ENCODE data around the gene KIF1B.
"Not testable (repeated sequence)": the region's sequence is repeated elsewhere in the genome, so short reads cannot be mapped to it uniquely, and the experiment has no call there.

KIF1B gene

DNA sequence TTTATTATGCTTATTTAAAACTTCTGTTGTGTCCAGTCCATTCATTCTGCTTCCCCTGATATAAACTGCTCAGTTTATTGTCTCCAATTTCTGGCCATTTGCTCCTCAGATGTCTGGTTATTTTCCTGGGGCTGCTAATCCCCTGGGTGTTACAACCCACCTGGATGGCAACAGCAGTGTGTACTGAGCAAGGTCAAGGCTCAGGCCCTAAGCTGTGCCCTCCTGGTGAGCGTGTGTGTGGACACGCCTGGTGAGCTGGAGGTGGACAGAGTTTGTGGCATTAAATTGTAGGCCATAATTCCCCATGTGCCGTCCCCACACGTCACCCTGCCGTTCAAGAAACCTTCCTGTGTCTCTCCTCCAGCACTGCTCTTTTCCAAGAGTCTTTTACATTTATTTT, 18.1 kb upstream of the KIF1B start:
- DNase-seq = no peak

DNA sequence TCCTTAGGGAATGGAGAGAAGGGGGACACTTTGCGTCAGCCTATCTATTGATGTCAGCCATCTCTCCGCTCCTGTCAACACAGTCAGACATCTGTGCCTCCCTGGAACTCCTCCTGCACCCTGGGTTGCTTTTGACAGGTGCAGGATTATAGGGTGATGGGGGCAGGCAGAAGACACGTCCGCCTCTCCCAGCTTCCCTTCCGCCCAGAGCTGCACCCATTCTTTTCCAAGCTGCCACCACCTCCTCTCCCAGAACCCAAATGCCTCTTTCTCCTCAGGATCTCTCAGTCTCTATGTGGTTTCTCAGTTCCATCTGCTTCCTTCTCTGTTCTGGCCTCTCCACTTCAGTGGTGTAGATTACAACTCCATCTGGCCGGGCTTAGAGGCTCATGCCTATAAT, 17.1 kb upstream of the KIF1B start:
- DNase-seq = no peak

DNA sequence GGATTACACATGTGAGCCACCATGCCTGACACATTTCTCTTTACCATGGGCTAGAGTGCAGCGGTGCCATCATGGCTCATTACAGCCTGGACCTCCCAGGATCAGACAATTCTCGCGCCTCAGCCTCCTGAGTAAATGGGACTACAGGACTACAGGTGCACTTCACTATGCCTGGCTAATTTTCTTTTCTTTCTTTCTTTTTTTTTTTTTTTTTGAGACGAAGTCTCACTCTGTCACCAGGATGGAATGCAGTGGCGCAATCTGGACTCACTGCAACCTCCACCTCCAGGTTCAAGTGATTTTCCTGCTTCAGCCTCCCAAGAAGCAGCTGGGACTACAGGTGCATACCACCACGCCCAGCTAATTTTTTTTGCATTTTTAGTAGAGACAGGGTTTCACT, 14.8 kb upstream of the KIF1B start:
- DNase-seq = no peak

DNA sequence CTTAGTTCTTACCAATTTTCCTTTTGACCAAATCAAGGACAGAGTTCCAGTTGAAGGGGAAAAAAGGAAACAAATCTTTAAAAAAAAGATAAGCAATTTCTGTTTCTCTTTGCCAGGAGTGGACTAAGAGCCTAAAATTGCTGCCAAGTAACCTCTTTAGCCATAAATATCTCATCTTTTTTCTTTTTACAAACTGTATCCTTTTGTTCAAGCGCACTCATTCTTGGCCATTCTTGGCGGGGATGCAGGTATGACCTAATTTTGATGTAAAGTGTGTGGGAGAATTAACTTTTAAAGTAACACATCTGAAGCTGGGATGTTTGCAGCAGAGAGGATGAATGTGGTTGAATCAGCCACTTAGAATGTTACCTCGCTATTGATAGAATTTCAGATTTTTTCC, 13.4 kb upstream of the KIF1B start:
- no peak for DNase-seq

DNA sequence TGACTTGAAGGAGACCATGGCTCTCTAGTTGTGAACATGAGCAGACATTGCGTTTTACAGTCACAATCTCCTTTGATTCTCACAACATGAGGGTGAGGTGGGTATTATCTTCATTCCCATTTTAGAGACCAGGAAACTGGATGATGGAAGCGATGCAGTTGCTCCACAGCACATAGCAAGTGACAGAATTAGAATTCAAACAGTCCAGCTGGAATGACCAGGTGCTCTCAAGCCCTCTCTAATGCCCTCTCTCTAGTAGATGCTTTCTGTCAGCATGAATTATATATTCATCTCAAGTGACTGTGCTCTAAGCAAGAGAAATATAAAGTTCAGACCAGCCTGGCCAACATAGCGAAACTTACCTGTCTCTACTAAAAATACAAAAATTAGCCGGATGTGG, 9.8 kb upstream of the KIF1B start:
- DNase-seq = no peak

DNA sequence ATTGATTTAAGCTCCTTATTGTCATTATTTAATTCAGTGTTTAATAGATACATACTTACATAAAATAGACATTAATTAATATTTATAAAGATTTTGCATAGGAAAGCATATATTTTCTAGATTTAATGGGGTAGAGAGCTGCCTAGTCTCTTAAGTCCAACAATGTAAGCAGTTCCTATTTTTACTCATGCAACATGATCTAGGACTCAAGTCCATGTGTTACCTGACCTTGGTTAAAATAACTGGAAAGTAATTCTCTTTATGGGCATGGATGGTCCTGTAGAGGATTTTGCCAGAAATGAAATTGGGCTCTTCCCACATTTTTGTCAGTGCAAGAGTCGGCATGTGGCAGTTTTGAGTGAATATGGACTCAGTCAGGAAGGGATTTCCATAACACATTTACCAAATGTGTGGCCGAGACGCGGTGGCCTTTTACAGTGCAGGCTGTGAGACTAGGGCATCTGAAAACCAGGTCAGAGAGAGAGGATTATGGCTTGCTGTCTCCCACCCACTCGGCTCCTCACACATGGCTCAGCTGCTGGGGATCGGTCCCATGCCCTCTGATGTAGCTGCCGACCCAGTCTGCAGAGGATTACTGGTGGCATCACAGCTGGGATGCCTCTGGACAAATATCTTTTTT, 6.2 kb upstream of the KIF1B start:
- DNase-seq = no peak

DNA sequence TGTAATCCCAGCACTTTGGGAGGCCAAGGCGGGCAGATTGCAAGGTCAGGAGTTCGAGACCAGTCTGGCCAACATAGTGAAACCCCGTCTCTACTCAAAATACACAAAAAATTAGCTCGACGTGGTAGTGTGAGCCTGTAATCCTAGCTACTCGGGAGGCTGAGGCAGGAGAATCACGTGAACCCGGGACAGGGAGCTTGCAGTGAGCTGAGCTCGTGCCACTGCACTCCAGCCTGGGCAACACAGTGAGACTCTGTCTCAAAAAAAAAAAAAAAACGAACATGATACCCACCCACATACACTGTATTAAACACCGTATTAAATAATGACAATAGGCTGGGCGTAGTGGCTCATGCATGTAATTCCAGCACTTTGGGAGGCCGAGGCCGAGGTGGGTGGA, 5.2 kb upstream of the KIF1B start:
- not testable (repeated sequence) for DNase-seq

DNA sequence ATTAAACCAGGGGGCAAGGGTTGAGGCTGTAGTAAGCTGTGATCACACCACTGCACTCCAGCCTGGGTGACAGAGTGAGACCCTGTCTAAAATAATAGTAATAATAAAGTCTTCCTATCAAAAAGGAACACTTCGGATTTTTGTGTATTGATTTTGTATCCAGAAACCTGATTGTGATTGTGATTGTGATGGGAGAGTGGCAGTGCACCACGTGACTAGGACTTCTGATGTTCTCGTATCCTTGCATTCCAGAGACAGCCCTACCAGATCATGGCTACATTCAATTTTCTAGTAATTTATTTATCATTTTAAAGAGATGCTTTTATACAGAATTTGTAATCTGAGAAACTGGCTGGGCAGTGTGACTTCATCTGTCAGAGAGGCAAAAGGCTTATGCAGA, 2.6 kb upstream of the KIF1B start:
- no peak for DNase-seq

DNA sequence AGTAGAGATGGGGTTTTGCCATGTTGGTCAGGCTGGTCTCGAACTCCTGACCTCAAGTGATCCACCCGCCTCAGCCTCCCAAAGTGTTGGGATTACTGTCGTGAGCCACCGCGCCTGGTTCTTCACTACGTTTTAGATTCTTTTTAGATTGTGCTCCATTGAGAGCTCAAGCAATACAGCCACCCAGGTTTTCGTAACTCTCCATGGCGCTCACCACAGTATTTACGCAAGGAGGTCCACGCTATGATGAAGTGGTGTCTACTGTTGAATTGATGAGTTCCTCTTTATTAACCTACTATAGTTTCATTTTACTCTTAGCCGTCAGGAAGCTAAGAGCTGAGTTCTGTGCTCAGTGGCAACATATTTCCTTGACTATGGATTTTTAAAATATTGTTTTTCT, 1.8 kb upstream of the KIF1B start:
- no peak for DNase-seq

DNA sequence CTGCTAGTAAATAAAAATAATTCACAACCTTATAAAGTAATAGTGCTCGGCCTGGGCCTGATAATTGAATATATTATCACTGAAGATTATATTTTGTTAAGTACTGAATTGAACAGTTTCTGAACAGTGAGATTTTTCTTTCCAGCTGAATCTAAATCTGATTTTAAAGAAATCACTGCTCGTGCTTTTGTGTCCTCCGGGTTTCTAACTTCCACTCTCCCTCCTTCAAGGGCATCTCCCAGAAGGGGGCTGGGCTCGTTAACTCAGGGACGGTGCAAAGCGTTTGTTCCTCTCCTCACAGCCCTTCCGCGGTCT, 823 bp upstream of the KIF1B start:
- DNase-seq = no peak

DNA sequence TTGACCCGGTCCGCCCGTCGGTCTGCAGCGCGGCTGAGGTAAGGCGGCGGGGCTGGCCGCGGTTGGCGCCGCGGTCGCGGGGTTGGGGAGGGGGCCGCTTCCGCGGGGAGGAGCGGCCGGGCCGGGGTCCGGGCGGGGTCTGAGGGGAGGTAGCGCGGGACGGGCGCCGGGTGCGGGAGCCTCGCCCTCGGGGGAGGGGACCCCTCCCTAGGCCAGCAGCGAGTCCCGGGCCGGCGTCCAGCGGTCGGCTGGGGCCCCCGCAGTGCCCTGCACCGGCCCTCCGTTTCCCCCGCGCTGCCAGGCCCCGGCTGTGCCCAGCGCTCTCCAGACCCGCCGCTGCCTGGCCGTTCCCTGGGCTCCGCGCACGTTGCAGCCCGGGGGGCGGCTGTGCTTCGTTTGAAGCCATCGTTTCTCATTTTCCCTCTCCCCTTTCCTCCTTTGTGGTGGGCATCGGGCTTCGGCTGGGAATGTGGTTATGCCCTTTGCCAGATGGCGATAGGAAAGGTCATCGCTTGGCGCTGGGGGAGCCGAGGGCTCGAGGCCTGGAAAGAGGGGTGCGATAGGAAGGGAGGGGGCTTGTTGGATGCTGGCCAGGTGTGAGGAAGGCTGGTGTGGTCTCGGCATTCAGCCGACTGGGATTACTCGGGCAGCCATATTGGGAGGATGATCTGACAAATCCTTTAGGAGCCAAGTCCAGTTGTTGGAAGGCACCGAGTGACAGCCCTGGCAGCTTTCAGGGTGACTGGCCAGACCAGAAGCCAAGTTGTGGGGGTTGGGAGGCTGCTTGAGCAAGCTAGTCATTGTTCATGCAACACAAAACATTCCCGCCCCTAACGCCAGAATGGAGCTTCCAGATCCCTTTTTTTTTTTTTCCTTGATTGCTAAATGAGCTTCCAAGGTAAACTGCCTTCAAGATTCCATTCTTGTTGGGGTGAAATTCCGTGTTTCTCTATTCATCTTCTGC, 753 bp downstream of the KIF1B start:
- DNase-seq = peak; percentile 90

DNA sequence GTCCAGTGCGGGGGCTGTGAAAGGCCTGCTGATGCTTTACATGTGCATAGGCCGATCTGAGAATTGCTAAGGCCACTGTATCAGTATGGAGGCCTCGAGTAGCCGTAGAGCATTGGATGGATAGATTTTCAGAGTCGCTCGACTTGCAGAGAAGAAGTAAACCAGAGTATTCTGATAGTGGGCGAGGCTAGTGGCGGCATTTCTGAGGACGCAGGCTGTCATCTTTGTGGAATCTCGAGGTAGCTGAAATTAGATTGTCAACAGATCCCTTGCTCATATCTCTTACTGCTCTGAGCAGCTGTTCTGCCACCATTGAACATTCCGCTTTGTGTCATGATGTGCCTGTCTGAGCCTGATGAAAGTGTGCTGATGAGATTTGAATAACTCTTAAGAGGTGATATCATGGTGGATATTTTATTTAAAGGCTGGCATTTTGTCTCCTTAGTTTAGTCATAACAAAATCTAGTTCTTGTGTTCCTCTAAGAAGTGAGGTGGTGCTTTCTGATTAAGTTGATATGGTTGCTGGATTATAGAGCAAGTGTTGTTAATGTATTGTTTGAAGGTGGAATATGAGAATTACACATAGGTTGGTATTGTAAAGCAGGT, 1.5 kb downstream of the KIF1B start:
- peak; percentile 76 for DNase-seq

DNA sequence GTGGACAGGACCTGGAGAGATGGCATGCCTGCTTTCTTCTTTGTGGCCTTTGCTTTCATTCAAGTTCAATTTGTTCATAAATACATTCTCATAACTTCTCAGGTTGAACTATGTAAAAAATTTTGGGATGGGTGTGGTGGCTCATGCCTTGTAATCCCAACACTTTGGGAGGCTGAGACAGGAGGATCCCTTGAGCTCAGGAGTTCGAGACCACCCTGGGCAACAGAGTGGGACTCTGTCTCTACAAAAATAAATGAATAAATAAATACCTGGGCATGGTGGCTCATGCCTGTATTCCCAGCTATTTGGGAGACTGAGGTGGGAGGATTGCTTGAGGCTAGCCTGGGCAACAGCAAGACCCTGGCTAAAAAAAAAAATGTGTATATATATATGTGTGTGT, 2.1 kb downstream of the KIF1B start:
- no peak for DNase-seq

DNA sequence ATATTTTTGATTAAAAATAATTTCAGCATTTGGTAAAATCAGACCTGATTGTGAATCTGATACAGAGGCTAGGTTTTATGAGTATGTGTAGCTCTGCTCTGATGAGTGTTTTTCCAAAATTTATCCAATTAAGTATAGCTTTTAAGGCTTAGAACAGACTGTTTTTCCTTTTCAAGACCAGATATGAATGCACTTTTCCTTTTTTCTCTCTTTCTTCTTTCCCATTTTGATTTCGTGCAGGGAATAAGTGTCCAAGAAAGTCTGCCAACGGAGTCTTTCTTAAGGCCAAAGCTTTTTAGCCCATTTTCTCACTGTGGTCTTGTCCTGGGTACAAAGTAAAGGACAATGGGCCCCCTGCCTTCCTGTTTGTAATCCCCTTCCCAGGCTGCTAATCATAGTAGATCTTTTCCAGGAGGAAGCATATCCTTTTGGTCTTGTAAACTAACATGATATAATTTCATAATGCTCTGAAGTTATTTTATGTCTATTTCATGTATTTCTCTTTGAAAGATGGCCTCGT, 2.9 kb downstream of the KIF1B start:
- no peak for DNase-seq

DNA sequence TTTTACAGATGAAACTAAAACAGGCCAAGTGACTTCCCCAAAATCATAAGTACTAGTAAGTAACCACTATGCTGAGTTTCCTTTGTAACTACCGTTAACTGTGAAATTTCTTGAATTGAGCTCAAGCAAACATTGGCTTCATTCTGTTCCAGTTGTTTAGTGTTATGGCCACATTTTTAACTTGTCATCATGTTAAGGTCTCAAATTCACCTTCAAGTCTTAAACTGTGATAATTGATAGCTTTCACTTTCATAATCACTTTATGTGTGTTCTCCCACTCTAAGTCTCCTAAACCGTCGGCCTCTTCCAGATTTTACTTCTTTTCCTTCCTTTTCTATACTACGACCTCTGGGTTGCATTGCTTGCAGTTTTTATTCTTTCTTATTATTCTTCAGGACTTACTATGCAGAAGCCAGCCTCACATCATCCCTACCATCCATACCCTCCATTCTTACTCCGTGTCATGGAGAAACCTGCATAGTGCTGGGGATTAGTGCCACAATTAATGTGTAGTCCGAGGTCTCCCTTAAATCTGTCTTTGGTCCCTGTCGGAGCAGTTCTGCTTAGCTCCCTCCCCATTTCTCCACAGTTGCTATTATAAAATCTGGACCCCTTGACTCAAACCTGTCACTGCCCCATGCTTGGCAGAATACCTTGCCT, 5.8 kb downstream of the KIF1B start:
- no peak for DNase-seq

DNA sequence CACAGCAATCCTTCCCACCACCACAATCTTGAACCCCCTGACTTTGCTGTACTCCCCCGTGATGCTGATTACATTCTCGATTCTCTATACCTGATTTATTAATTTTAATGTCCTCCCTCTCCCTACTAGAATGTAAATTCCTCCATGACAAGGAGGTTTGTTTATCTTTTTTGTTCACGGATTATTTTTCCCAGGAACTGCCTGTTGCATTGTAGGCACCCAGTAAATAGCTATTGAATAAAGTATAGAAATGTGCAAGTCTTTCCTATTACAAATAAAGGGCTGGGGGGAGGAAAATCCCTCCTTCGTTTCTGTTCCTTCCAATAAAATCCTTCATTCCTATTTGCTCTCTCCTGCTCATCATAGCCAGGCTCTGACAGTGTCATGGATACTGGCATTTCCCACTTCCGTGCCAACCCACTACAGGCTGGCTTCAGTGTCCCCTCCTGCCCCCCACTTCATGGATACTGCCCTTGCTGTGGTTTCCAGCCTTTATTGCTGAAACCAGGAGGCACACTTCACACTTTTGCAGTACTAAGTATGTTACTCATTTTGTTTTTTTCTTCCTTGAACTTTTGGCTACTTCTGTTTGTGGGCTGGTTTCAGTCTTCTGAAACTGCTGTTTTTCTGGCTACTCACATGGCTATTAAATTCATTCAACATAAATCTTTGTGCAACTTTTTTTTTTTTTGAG, 7.5 kb downstream of the KIF1B start:
- DNase-seq = no peak

DNA sequence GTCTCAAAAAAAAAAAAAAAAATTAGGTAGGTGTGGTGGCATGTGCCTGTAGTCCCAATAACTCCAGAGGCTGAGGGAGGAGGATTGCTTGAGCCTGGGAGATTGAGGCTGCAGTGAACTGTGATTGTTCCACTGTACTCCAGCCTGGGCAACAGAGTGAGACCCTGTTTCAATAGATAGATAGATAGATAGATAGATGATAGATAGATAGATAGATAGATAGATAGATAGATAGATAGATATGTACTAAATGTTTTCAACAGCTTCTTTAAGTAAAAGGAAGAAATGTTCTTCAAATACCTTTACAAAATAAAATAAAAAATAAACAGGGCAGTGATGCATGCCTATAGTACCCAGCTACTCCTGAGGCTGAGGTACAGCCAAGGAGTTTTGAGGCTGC, 9.8 kb downstream of the KIF1B start:
- DNase-seq = no peak

DNA sequence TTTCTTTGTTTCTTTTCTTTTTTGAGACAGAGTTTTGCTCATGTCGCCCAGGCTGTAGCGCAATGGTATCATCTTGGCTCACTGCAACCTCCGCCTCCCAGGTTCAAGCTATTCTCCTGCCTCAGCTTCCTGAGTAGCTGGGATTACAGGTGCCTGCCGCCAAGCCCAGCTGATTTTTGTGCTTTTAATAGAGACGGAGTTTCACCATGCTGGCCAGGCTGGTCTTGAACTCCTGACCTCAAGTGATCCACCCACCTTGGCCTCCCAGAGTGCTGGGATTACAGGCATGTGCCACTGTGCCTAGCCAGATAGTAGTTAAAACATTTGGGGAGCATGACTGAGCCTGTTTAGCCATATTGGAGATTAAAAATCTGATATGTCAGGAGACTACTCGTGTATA, 10.3 kb downstream of the KIF1B start:
- not testable (repeated sequence) for DNase-seq

DNA sequence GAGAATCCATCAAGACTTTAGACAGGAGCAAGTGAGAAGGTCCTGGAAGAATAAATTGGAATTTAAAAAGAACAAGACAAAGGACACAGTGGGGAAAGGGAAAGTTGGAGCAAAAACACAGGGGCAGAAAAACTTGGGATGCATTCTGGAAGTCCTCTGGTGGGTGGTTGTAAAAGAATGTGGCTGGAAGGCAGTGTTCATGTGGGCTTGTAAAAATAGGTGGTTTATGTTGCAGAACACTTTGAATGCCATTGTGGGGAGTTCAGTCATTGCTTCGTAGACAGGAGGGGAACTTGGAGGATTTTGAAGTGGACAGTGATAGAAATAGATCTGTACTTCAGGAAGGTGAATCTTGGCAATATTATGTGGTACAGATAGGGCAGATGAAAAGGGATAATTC, 15.2 kb downstream of the KIF1B start:
- DNase-seq = no peak

DNA sequence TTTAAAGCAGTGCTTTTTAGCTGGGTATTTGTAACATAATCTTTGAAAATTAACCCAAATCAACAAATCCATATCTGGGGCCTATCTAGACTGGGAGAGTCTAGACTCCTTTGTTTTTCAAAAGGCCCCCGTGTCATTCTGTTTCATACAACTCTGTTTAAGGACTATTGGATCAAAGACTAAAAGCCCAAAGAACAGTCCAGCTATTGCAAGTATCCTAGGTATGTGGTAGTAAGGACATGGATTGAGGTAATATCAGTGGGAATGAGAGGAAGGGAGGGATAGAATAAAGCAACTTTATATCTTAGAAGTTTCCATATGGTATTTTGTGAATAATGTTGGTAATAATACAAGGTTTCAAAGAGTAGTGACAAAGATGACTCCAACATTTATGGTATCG, 18.2 kb downstream of the KIF1B start:
- no peak for DNase-seq

DNA sequence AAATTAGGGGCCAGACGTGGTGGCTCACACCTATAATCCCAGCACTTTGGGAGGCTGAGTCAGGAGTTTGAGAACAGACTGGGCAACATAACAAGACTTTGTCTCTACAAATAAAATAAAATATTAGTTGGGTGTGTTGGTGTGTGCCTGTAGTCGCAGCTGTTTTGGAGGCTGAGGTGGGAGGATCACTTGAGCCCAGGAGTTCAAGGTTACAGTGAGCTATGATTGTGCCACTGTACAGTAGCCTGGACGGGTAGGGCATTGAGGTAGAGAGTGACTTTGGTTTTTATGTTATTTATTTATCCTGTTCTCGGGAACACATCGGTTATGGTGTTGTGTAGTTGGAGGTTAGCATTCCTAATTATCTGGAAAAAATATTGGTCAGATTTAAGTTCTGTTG, 19.5 kb downstream of the KIF1B start:
- no peak for DNase-seq

DNA sequence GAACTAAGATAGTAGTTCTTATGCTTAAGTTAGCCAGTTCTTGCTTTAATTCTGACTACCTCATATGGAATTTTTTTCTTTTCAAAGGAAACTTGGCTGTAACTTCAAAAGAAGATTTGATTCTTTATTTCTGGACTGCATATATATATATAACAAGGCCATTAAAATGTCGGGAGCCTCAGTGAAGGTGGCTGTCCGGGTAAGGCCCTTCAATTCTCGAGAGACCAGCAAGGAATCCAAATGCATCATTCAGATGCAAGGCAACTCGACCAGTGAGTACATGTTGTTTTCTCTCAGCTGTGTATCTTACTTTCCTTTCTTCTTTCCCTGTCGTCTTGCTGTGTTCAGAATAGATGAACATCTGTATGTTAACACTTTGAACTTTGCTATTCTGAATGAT, 21.8 kb downstream of the KIF1B start:
- no peak for DNase-seq

Data from right kidney (tissue), 1 donor.